Fibroblast of villous mesenchyme (primary cell): Measurements from ENCODE around the gene NFASC. TPM values are rescaled to one million over a fixed set of nuclear protein-coding genes. Genes with fewer than 3 reads are reported as not detected.

Source experiments
- DNase-seq: peaks from one replicate; pipeline ENCODE4 v3.0.0-alpha.2; 2010; ENCODE audit warnings: low read depth
- H3K4me3 ChIP-seq: 2 replicates; pipeline ENCODE4 v1.5.1; 2011; ENCODE audit warnings: low read depth, mild to moderate bottlenecking, low read length
- CTCF ChIP-seq: IDR thresholded peaks from 2 replicates; pipeline ENCODE4 v1.5.1; 2012; ENCODE audit warnings: low read depth, mild to moderate bottlenecking, low read length; ENCODE audit not compliant: insufficient read depth
- total RNA-seq: library from RNA; depleted of rRNA; stranded (reverse); fragments of >200 nt; gene quantifications from 2 replicates; pipeline ENCODE4 v1.2.3, GENCODE V29; 2012

NFASC gene
- total RNA-seq, 1 donor, result 1.7 TPM

GRCh38 chr1:205012391-205013140, 141.9 kb downstream of the NFASC start:
- no peak for DNase-seq
- TF ChIP-seq CTCF, result no peak
- H3K4me3 ChIP-seq, result no peak overlapping the region

- no peak overlapping the region for H3K4me3 ChIP-seq
- no peak for DNase-seq
- TF ChIP-seq CTCF, result no peak
Observed at GRCh38 chr1:205013683-205014367, 143.2 kb downstream of the NFASC start.

- no peak for DNase-seq
- no peak for TF ChIP-seq CTCF
- no peak overlapping the region for H3K4me3 ChIP-seq
Observed at GRCh38 chr1:205014783-205015182, 144.1 kb downstream of the NFASC start.

- TF ChIP-seq CTCF, result no peak
- no peak overlapping the region for H3K4me3 ChIP-seq
- DNase-seq, result no peak
Observed at GRCh38 chr1:205015241-205015640, 144.6 kb downstream of the NFASC start.

GRCh38 chr1:205016075-205016474, 145.4 kb downstream of the NFASC start:
- no peak for DNase-seq
- H3K4me3 ChIP-seq, result no peak overlapping the region
- TF ChIP-seq CTCF, result no peak

GRCh38 chr1:205016584-205016983, 145.9 kb downstream of the NFASC start:
- TF ChIP-seq CTCF, result no peak
- H3K4me3 ChIP-seq, result no peak overlapping the region
- no peak for DNase-seq

- H3K4me3 ChIP-seq, result no peak overlapping the region
- TF ChIP-seq CTCF, result no peak
- DNase-seq, result no peak
Observed at GRCh38 chr1:205017001-205017400, 146.3 kb downstream of the NFASC start.
